NCI-H774 (cell line): ENCODE results near the gene MVB12B.

Experiments used
- DNase-seq: peaks from one replicate; lab custom pipeline; 2025; lab: John Stamatoyannopoulos, UW

MVB12B gene

DNA sequence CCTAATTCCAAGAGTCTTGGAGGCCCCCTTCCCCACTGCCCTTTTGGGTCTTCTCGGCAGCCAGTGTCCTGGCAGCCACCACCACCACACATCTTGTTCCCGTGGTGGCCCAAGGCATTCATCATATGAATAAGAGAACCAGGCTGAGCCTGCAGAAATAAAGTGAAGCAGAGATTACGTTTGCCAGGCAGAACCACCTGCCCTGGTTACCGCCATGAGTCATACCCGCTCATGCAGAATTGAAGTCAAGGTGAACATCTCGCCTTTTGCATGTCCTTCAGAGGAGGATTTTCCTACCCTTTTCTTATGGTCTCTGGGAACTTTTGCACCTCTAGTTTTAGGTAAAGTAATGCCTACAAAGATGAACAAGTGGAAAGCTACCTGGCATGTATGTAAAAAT, 167.6 kb downstream of the MVB12B start:
- DNase-seq = no peak

GRCh38 chr9:126494746-126495145, 168.1 kb downstream of the MVB12B start:
- no peak for DNase-seq

GRCh38 chr9:126495411-126496180, 169.0 kb downstream of the MVB12B start:
- no peak for DNase-seq

GRCh38 chr9:126496181-126496576, 169.6 kb downstream of the MVB12B start:
- DNase-seq = no peak

- DNase-seq = no peak
Measured at GRCh38 chr9:126496781-126497659, 170.4 kb downstream of the MVB12B start.

DNA sequence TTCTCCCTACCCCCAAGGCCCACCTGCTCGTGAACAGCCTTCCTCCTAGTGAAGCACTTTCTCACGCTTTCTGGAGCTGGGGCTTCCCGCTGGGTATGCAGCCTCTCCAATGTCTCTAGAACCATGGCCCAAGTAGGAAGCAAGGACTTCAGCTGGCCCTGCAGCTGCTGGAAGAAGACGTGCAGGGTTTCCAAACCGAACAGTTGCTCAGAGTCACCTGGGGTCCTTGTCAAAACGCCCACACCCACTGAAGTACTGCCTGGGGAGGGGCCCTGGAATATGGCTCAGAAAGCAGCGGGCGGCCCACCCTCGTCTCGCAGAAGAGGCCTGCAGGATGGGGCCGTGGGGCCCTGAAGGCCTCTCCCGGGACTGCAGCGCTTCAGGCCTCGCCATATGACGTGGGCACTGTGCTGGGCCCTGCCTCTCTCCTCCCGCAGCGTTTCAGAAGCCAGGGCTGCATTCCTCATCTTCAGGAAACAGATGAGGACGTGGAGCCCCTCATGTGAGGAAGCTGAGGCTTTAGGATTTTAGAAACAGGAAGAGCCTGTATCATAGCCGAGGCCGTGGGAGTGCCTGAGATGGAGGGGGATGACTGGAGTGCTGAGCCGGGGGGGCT, 171.1 kb downstream of the MVB12B start:
- no peak for DNase-seq

GRCh38 chr9:126498331-126498730, 171.7 kb downstream of the MVB12B start:
- DNase-seq = no peak

- no peak for DNase-seq
Measured at GRCh38 chr9:126499005-126499910, 172.6 kb downstream of the MVB12B start.

DNA sequence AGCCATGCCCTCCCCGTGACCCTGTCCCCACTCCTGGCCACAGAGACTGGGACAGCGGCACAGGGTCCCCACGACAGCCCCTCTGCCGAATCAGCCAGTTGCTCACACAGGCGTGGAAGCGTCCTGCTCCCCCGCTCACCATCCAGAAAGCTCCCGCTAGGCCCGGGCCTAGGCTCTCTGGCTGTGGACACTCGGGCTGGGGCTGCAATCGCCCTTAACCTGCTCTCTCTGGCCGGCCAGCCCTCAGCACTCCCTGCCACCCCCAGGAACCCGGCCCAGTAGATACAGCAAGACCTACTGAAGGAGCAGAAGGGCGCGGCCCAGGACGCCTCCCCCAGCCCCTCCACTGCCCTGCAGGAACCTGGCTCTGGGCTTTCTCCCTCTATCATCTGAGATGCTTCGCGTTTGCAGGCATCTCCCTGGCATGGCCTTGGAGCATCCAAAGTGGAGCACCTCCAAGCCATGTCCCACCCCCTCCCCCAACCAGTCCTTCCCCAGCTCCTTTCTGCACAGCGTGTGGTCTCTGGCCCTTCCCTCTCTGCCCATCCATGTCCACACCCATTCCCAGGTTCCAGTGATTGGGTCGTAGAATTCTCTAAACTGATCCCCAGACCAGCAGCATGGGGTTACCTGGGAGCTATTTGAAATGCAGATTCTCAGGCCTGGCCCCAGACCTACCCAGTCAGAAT, 173.4 kb downstream of the MVB12B start:
- DNase-seq = no peak

DNA sequence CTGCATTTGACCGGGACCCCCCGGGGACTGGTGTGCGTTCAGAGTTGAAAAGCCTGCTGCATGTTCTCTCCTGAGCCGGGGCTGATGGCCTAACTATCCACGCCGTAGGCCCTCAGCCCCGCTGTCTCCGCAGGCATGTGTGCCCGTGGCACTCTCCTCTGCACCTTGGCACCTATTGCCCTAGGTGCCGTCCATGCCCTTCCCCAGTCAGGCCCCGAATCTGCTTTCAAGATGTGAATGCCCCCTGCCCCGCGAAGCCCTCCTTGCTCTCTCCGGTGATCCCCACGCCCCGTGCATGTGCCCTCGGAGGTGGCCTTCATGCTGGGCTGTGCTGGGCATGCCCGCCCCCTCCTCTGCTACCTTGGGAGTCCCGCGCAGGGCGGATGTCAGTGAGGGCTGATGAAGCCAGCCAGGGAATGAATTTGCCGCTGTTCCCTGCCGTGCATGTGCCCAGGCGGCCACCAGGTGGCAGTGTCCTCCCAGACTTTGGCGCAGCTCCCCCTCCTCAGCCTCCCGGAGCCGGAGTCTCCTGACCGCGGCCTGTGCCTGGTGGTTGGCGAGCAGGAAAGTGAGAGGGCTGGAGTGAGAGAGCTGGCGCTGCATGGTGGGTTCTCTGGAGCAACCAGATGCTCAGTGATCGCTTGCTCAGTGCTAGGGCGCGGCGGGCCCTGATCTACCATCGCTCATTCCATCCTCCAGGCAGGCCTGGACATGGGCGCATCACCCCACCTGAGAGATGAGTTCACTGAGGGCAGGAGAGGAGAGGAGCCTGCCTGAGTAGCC, 174.2 kb downstream of the MVB12B start:
- no peak for DNase-seq

- no peak for DNase-seq
Measured at GRCh38 chr9:126501383-126502331, 175.0 kb downstream of the MVB12B start.

GRCh38 chr9:126502417-126503332, 176.0 kb downstream of the MVB12B start:
- no peak for DNase-seq

GRCh38 chr9:126503333-126504085, 176.9 kb downstream of the MVB12B start:
- no peak for DNase-seq

- no peak for DNase-seq
Measured at GRCh38 chr9:126504086-126504976, 177.7 kb downstream of the MVB12B start.

DNA sequence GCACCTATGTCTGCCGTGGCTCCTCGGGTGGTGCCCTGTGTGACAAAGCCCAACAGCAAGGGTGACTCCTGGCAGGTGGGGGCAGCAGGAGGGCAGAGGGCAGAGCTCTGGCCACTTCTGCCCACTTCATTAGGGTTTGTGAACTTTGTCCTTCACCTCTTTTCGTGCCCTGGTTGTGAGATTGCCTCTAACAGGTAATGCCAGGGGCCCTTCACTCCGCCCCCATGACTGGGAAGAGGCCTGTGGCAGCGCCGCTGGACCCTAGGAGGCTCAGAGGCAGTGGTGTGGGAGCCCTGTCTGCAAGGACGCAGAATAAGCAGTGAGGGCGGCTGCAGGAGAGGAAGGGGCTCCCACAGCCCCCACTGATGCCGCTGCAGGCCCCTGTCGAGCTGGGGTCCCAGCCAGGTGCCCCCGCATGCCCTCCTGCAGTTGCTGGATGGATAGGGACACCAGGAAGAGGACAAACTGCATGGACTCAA, 178.4 kb downstream of the MVB12B start:
- DNase-seq = no peak

- DNase-seq = no peak
Measured at GRCh38 chr9:126505697-126506346, 179.2 kb downstream of the MVB12B start.
